SK-N-MC (cell line): ENCODE data around the gene CASP2.

ENCODE experiments used
- EZH2 ChIP-seq: fragments of 200-600 bp; sonication (generic); IDR thresholded peaks from one replicate; pipeline ENCODE4 v1.6.1; 2017; ENCODE audit warnings: antibody characterized with exemption
- FOXP2 ChIP-seq: optimal IDR thresholded peaks from 2 replicates; pipeline ENCODE3; 2011; ENCODE audit warnings: mild to moderate bottlenecking, moderate library complexity; ENCODE audit not compliant: insufficient read depth; ENCODE audit errors: extremely low read length, control extremely low read depth
- POLR2AphosphoS5 ChIP-seq: IDR thresholded peaks from 2 replicates; pipeline ENCODE4 v1.6.1; 2012; ENCODE audit warnings: mild to moderate bottlenecking, low read depth, low read length, borderline replicate concordance

GRCh38 chr7:143351060-143351459, 62.9 kb downstream of the CASP2 start:
- TF ChIP-seq POLR2AphosphoS5 (no peak), EZH2 (no peak), FOXP2 (no peak)
